22Rv1 (cell line): ENCODE results near the gene PECR.
A peak's percentile ranks its signal among the peaks of the same experiment; 100 is the strongest.

Experiments
- H3K27ac ChIP-seq: fragments of 450-650 bp; 2 replicates; pipeline ENCODE4 v1.5.1; 2017
- ZFX ChIP-seq: fragments of 450-650 bp; IDR thresholded peaks from 2 replicates; pipeline ENCODE4 v1.6.1; 2017; ENCODE audit warnings: antibody characterized with exemption, borderline replicate concordance
- TF ChIP-seq, protein P1 (sequence below): fragments of 450-650 bp; IDR thresholded peaks from 2 replicates; pipeline ENCODE4 v1.5.1; 2017; ENCODE audit warnings: mild to moderate bottlenecking

The PECR gene

DNA sequence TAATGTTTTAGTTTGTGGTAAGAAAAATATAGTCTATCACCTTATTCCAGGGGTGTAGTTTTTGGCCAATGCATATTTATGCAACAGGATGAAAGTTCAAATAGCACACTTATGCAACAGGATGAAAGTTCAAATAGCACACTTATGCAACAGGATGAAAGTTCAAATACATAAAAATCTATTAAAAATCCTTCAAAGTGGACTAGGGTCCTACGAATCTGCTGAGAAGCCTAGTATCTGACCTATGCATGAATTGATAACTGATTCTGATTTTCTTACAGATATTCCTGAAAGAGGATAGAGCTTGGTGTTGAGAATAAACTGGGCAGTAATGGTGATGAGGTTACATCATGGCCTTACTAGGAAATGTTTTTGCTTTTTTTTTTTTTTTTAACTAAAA lies 2.8 kb downstream of the PECR start:
- H3K27ac ChIP-seq = no peak overlapping the region
- TF ChIP-seq ZFX = no peak
- TF ChIP-seq, protein P1, sequence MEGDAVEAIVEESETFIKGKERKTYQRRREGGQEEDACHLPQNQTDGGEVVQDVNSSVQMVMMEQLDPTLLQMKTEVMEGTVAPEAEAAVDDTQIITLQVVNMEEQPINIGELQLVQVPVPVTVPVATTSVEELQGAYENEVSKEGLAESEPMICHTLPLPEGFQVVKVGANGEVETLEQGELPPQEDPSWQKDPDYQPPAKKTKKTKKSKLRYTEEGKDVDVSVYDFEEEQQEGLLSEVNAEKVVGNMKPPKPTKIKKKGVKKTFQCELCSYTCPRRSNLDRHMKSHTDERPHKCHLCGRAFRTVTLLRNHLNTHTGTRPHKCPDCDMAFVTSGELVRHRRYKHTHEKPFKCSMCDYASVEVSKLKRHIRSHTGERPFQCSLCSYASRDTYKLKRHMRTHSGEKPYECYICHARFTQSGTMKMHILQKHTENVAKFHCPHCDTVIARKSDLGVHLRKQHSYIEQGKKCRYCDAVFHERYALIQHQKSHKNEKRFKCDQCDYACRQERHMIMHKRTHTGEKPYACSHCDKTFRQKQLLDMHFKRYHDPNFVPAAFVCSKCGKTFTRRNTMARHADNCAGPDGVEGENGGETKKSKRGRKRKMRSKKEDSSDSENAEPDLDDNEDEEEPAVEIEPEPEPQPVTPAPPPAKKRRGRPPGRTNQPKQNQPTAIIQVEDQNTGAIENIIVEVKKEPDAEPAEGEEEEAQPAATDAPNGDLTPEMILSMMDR = no peak

DNA sequence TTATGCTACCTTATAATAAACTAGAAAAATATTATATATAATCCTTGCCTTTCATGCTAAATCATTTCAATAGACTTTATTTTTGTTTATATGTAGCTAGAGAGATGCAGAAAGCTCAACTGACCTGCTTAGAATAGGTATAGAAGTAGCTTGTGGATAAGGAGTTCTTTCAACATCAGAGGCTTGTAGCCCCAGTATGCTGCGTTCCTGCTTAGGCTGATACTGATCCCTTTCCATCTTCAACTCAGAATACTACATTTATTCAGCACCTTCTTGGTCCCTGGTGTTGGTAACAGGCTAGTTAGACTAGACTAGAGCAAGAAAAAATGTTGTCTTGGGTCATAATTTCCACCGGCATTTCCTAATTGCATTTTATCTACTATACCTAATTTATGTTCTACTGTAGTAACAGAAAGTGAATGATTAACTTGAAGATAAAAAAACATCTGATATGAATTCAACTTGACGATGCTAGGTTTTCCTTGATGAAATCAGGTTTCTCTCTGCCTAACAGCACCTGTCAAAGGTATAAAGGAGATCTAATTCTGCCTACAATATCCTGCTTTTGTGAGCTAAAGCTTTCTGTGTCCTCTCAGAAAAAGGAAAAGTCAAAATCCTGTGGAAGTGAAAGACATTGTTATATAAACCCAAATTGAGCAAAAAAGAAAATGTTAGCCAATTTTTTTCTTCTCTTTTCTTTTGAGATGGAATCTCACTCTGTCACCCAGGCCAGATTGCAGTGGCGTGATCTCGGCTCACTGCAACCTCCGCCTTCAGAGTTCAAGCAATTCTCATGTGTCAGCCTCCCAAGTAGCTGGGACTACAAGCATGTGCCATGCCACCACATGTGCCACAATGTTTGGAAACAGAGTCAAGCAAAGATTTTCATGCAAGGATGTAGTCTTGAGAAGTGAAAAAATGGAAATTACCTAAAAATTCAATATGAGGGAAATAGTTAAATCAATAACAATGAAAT lies 5.8 kb downstream of the PECR start:
- TF ChIP-seq, protein P1 = no peak
- no peak for TF ChIP-seq ZFX
- peak overlapping the region; percentile 54 for H3K27ac ChIP-seq

DNA sequence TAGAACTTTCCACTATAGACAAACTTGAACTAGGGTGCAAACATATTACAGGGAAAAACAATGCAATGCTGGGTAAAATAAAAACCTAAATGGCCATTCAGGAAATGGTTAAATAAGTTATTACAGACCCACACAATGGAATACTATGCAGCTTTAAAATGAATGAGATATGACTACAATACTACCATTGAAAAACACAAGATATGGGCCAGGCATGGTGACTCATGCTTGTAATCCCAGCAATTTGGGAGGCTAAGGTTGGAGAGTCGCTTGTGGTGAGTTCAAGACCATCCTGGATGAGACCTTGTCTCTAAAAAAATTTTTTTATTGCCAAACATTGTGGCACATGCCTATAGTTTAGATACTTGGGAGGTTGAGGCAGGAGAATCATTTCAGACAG lies 6.8 kb downstream of the PECR start:
- TF ChIP-seq ZFX = no peak
- TF ChIP-seq, protein P1 = no peak
- no peak overlapping the region for H3K27ac ChIP-seq

DNA sequence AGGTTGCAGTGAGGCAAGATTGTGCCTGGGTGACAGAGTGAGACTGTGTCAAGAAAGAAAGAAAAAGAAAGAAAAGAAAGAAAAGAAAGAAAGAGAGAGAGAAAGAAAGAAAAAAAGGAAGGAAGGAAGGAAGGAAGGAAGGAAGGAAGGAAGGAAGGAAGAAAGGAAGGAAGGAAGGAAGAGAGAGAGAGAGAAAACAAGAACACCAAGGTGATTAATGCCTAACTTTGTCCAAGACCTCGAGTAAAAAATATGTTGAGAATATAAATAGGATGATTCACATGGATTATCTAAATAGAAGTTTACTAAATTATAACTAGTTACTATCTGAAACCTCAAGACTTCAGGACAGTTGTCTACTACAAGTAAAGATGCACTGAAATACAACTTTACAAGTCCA lies 7.2 kb downstream of the PECR start:
- TF ChIP-seq ZFX = no peak
- TF ChIP-seq, protein P1 = no peak
- no peak overlapping the region for H3K27ac ChIP-seq

DNA sequence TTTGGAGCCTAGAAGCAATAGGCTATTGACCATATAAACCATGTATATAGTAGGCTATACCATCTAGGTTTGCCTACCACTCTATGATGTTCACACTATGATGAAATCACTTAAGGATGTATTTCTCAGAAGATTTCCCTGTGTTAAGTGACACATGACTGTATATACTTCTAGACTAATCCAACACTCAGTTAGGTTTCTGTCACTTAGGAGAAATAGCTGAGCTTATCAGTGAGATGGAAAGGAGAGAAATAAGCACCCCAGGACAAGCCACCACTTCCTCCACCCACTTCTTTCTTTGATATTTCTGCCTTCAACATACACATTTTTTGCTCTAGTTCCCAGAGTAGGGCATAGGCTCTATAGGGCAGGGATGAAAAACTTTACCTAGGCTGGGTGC lies 7.8 kb downstream of the PECR start:
- TF ChIP-seq ZFX = no peak
- TF ChIP-seq, protein P1 = no peak

DNA sequence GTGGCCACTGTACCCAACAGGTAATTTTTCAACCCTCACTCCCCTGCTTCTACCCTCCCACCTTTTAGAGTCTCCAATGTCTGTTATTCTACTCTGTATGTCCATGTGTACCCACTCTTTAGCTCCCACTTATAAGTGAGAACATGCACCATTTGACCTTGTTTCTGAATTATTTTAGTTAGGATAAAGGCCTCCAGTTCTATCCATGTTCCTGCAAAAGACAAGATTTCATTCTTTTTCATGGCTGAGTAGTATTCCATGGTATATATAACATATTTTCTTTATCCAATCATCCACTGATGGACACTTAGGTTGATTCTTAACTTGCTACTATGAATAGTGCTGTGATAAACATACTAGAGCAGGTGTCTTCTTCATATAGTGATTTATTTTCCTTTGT lies 9.1 kb downstream of the PECR start:
- no peak overlapping the region for H3K27ac ChIP-seq
- TF ChIP-seq, protein P1 = no peak
- no peak for TF ChIP-seq ZFX

More for the DNA sequence above, 7.8 kb downstream of the PECR start:
- H3K27ac ChIP-seq = no peak overlapping the region

DNA sequence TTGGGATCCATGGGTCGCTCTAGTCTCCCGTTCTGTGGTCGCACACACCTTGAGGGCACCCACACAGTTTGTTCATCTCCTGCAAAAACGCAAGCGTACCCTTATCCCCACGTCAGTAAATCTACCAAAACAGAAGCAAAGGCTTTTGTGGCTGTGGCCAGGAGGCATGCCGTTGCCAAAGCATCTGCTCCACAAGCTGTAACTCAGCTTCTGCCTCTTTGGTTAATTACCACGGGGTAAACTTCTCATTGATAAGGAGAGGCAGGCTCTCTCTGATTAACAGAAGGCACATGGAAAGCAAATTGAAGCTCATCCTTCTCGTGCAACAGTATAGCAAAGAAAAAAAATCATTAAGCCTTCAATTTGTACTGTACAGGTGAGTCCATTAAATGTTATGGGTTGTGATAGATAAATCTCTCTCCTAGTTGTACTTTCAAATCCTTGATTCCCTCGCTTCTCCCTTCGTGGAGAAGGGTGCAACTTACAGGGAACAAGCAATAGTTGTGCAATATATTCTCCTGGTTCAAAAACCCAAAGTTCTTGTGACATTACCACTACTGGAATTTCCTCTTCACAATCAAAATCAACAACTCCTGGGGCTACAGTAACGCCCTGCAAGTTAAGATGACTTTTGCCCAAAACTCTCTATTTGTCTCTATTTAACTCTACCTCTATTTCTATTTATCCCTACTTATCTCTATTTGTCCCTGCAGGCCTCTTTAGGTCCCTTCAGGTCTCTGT lies 10.3 kb downstream of the PECR start:
- no peak overlapping the region for H3K27ac ChIP-seq
- TF ChIP-seq, protein P1 = no peak
- TF ChIP-seq ZFX = no peak
